M059J (cell line): Measurements from ENCODE around the gene CYSLTR2. TPM values are rescaled to one million over a fixed set of nuclear protein-coding genes. Genes with fewer than 3 reads are reported as not detected.
A peak's percentile ranks its signal among the peaks of the same experiment; 100 is the strongest.

ENCODE experiments used
- DNase-seq: peaks from one replicate; pipeline ENCODE4 v3.0.0-alpha.2; 2012; ENCODE audit warnings: low read depth
- total RNA-seq: library from RNA; depleted of rRNA; stranded (reverse); fragments of >200 nt; shearing (Covaris generic); gene quantifications from 2 replicates; pipeline ENCODE4 v1.2.3, GENCODE V29; 2014; rRNA removed

The CYSLTR2 gene
- total RNA-seq, 1 experiment from 2014 or later = 0.12 TPM

GRCh38 chr13:48739386-48739964 is 85.7 kb downstream of the CYSLTR2 start:
- no peak for DNase-seq

- peak; percentile 23 for DNase-seq
Observed at GRCh38 chr13:48741377-48741776, 87.6 kb downstream of the CYSLTR2 start.

GRCh38 chr13:48746821-48747220 is 93.1 kb downstream of the CYSLTR2 start:
- no peak for DNase-seq

- DNase-seq = no peak
Observed at GRCh38 chr13:48748681-48749080, 95.0 kb downstream of the CYSLTR2 start.

- DNase-seq = peak; percentile 47
Observed at GRCh38 chr13:48749144-48749543, 95.4 kb downstream of the CYSLTR2 start.

- DNase-seq = peak; percentile 96
Observed at GRCh38 chr13:48749699-48750473, 96.2 kb downstream of the CYSLTR2 start.

- no peak for DNase-seq
Observed at GRCh38 chr13:48750588-48751383, 97.1 kb downstream of the CYSLTR2 start.

- DNase-seq = no peak
Observed at GRCh38 chr13:48760626-48761025, 106.9 kb downstream of the CYSLTR2 start.

Other genes with a start within 250 kb of the CYSLTR2 start
- gene LPAR6, start 240.8 kb upstream of the CYSLTR2 start, total RNA-seq = 0.12 TPM in 1 of 2 replicates, not detected in the other
- 2.7 and 6.0 TPM in 2 replicates for gene RCBTB2, start 120.8 kb upstream of the CYSLTR2 start, total RNA-seq